Measurements from ENCODE around the gene KIF13A. TPM values are rescaled to one million over a fixed set of nuclear protein-coding genes. Genes with fewer than 3 reads are reported as not detected.

The KIF13A gene
- total and polyA plus RNA-seq, 2 donors (not counting 3 experiments of a cell fraction or from before 2014, with no cell fraction given), result 24.9 to 65.8 TPM

DNA sequence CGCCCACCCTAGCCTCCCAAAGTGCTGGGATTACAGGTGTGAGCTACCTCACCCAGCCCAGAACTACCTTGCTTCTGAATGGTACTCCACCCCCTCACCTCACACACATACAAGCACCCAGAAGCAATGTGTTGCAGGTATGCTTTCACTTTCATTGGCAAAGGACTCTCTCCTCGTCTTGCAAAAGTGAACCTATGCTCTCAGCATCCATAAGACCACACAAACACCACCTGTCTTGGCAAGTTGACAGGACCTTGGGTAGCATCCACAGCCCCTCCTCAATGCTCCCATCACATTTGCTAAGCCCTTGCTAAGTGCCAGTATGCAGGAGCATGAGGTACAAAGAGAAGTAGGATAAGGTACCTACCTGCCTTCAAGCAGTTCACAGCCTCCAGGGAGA lies 3.7 kb downstream of the KIF13A start:
- H3K36me3 ChIP-seq (ENCODE audit: control insufficient read depth in 2 of 2, extremely low read depth in 1 of 2, insufficient read depth in 2 of 2, low read length in 2 of 2), result peaks cover 0 to 3% of the 10 kb centered on the region in 2 experiments
- H3K9ac ChIP-seq (replicated peaks; ENCODE audit: extremely low read depth, insufficient read depth, low read length), result no peak overlapping the region
- H3K9me1 ChIP-seq (replicated peaks; ENCODE audit: control insufficient read depth, extremely low read depth, insufficient read depth, low read length), result no peaks in the 10 kb centered on the region
- no TSS peak for BruUV-seq (replicated peaks)
- ChIA-PET POLR2A (no interaction called here), CTCF (no interaction called here)
- intact Hi-C loops (cut with micrococcal nuclease), result loop anchor here (1.0 kb wide), 1 partner anchor 139 kb away; the partner anchor contains the start of gene NHLRC1
- no peak overlapping the region for H3K4me2 ChIP-seq (ENCODE audit: insufficient read depth, low read length)
- peaks cover 53% of the 10 kb centered on the region for H3K79me2 ChIP-seq (ENCODE audit: control insufficient read depth, insufficient read depth, low read length)
- no peak for DNase-seq (ENCODE audit: low read depth, low spot score)
- no peak overlapping the region for H3K27ac ChIP-seq (ENCODE audit: insufficient read depth, low read depth, low read length)
- TF ChIP-seq POLR2A (IDR thresholded peaks at IDR 0.05; ENCODE audit: low read depth, low read length) (no peak), JUN (IDR thresholded peaks at IDR 0.05; ENCODE audit: borderline replicate concordance, insufficient read depth, insufficient read length, low read depth) (no peak), POLR2AphosphoS5 (IDR thresholded peaks at IDR 0.05; ENCODE audit: insufficient read depth, low read depth, low read length) (no peak), GATA2 (IDR thresholded peaks at IDR 0.05; ENCODE audit: insufficient read depth, insufficient read length, low read depth, low read length) (no peak), EZH2 (IDR thresholded peaks at IDR 0.05; ENCODE audit: borderline replicate concordance, low read depth, low read length, severe bottlenecking) (no peak), MYC (IDR thresholded peaks at IDR 0.05; ENCODE audit: low read depth, low read length) (no peak), CTCF (IDR thresholded peaks at IDR 0.05; ENCODE audit: extremely low read depth in 1 of 2, insufficient read depth in 1 of 2, low read depth in 1 of 2, low read length in 2 of 2) (no peak), FOS (IDR thresholded peaks at IDR 0.05; ENCODE audit: borderline replicate concordance, insufficient read depth, low read length) (no peak), MAX (IDR thresholded peaks at IDR 0.05; ENCODE audit: insufficient read depth, insufficient read length) (no peak)
- FAIRE-seq, result no peak
- no peaks in the 10 kb centered on the region for H3K27me3 ChIP-seq (ENCODE audit: control insufficient read depth in 2 of 2, insufficient read depth in 2 of 2, low read length in 2 of 2)
- dilution Hi-C loops (cut with MboI; ENCODE audit: extremely low pct_ligation_motif_present, low sequenced_read_pairs), result no loop called here
- peaks cover 4% of the 10 kb centered on the region for H4K20me1 ChIP-seq (replicated peaks; ENCODE audit: control insufficient read depth, extremely low read depth, insufficient read depth, low read length)
- H3K9me3 ChIP-seq (replicated peaks; ENCODE audit: control insufficient read depth, insufficient read depth, low read length), result no peaks in the 10 kb centered on the region
- peaks cover 20% of the 10 kb centered on the region for H3K4me1 ChIP-seq (ENCODE audit: control insufficient read depth, extremely low read depth, insufficient read depth, low read length)
- H3K4me3 ChIP-seq (replicated peaks in 1 of 3; ENCODE audit: insufficient read depth in 1 of 3, low read depth in 1 of 3, low read length in 3 of 3), result no peak overlapping the region
- H2AFZ ChIP-seq (ENCODE audit: low read depth, low read length), result no peak overlapping the region

Measured in endothelial cell of umbilical vein (primary cell).